Mucosa of descending colon (tissue), 3 donors: Measurements from ENCODE around the gene PCSK4. TPM values are rescaled to one million over a fixed set of nuclear protein-coding genes. Genes with fewer than 3 reads are reported as not detected.

Experiments used
- ATAC-seq: fragments of 200-7000 bp; cut with Tn5 transposase; one replicate; pipeline ENCODE4 v1.9.1; 2020; ENCODE audit warnings: mild to moderate bottlenecking, moderate library complexity
- DNase-seq, 3 donors: peaks; one replicate each; pipeline ENCODE4 v3.0.0-alpha.2; 2020
- H3K36me3 ChIP-seq: fragments of 200-600 bp; one replicate; pipeline ENCODE4 v1.8.0; 2021; ENCODE audit warnings: low read depth, mild to moderate bottlenecking
- H3K4me1 ChIP-seq: fragments of 200-600 bp; one replicate; pipeline ENCODE4 v1.8.0; 2021; ENCODE audit warnings: low read depth, mild to moderate bottlenecking
- H3K4me3 ChIP-seq: fragments of 200-600 bp; one replicate; pipeline ENCODE4 v1.8.0; 2021; ENCODE audit warnings: mild to moderate bottlenecking
- H3K9me3 ChIP-seq: fragments of 200-600 bp; one replicate; pipeline ENCODE4 v1.8.0; 2021; ENCODE audit warnings: mild to moderate bottlenecking
- intact Hi-C, 2 donors: fragments of 100-400 bp; cut with DNase I in 1 of 2; cut with micrococcal nuclease in 1 of 2; formaldehyde crosslinking; loops; one replicate each; pipeline versions ENCODE4 v1.11.0 to v1.11.1; 2022; cut with DNase I, micrococcal nuclease
- total RNA-seq, 3 donors: library from RNA; stranded (reverse); fragmentation: NEBNext Ultra II Directional in 2 of 3; extraction: Animal tissue kit (Norgen Biotek cat#: 25700) in 2 of 3; gene quantifications; one replicate each; pipeline versions ENCODE4 v1.2.1 to v1.2.4, GENCODE V29; 2021 to 2023
- TF ChIP-seq, protein P1 (sequence below): fragments of 200-600 bp; IDR thresholded peaks from one replicate; pipeline ENCODE4 v1.8.0; 2022; ENCODE audit warnings: antibody characterized with exemption, mild to moderate bottlenecking
- donor health status: DM: no; HTN: no; CAD: no; lungs with moderate emphysema.
- donor health status: DM: no; HTN: no; CAD: no.
- donor health status: DM: no; HTN: yes; CAD: no.

The PCSK4 gene
- total RNA-seq, 3 donors from 2014 or later, result 3.3 to 7.5 (median 4.9) TPM

- no peaks in the 10 kb centered on the region for H3K9me3 ChIP-seq
- H3K4me1 ChIP-seq, result peaks cover 20% of the 10 kb centered on the region
- DNase-seq (no peak), ATAC-seq (no peak)
- H3K36me3 ChIP-seq, result peaks cover 9% of the 10 kb centered on the region
- intact Hi-C loops, result no loop called here
- peak overlapping the region; percentile 90 for H3K4me3 ChIP-seq
- TF ChIP-seq, protein P1, sequence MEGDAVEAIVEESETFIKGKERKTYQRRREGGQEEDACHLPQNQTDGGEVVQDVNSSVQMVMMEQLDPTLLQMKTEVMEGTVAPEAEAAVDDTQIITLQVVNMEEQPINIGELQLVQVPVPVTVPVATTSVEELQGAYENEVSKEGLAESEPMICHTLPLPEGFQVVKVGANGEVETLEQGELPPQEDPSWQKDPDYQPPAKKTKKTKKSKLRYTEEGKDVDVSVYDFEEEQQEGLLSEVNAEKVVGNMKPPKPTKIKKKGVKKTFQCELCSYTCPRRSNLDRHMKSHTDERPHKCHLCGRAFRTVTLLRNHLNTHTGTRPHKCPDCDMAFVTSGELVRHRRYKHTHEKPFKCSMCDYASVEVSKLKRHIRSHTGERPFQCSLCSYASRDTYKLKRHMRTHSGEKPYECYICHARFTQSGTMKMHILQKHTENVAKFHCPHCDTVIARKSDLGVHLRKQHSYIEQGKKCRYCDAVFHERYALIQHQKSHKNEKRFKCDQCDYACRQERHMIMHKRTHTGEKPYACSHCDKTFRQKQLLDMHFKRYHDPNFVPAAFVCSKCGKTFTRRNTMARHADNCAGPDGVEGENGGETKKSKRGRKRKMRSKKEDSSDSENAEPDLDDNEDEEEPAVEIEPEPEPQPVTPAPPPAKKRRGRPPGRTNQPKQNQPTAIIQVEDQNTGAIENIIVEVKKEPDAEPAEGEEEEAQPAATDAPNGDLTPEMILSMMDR, result no peak
These were observed 51.2 kb downstream of the PCSK4 start for GRCh38 chr19:1438933-1439354.

GRCh38 chr19:1438035-1438932, 51.9 kb downstream of the PCSK4 start, which contains the start of gene RPS15:
Gene RPS15 (plus strand): TSS chr19:1438396. CDS start chr19:1438426, 30 bp downstream.
- TF ChIP-seq, protein P1, result peak; percentile 96
- no peaks in the 10 kb centered on the region for H3K9me3 ChIP-seq
- H3K36me3 ChIP-seq, result peaks cover 9% of the 10 kb centered on the region
- H3K4me3 ChIP-seq, result peak within 1 kb of the TSS; percentile 90
- intact Hi-C loops, result no loop called here
- peaks cover 20% of the 10 kb centered on the region for H3K4me1 ChIP-seq
- DNase-seq (peak; percentile 96 to 98 (median 97)), ATAC-seq (peak; percentile 97)

- no peaks in the 10 kb centered on the region for H3K9me3 ChIP-seq
- DNase-seq (no peak), ATAC-seq (no peak)
- TF ChIP-seq, protein P1, result no peak
- intact Hi-C loops, result no loop called here
- H3K4me1 ChIP-seq, result peaks cover 20% of the 10 kb centered on the region
- peaks cover 9% of the 10 kb centered on the region for H3K36me3 ChIP-seq
- H3K4me3 ChIP-seq, result no peak overlapping the region
These were observed 52.5 kb downstream of the PCSK4 start for GRCh38 chr19:1437609-1438008.

GRCh38 chr19:1435378-1435989, 54.7 kb downstream of the PCSK4 start:
- H3K4me3 ChIP-seq, result no peak overlapping the region
- DNase-seq, result no peak
- no peak for ATAC-seq
- TF ChIP-seq, protein P1, result no peak
- intact Hi-C loops, result no loop called here
- no peaks in the 10 kb centered on the region for H3K9me3 ChIP-seq
- peaks cover 4% of the 10 kb centered on the region for H3K36me3 ChIP-seq
- peaks cover 20% of the 10 kb centered on the region for H3K4me1 ChIP-seq

DNA sequence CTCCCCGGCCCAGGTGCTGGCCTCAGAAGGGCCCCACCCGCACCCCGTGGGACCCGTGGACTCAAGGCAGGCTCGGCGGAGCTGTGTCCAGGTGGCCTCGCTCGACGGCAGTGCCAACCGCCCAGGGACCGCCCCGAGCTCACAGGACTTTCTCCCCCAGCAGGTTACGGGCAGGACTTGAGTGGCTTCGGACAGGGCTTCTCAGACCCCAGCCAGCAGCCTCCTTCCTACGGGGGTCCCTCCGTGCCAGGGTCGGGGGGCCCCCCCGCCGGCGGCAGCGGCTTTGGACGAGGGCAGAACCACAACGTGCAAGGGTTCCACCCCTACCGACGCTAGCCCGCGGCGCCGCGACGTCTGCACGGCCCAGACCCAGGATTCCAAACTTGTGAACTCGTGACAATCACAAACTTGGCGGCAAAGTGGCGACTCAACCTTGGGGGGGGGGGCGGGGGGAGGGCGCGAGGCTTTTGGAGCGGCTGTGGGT, 55.5 kb downstream of the PCSK4 start:
- DNase-seq, result peak in 1 of 3 donors; percentile 52
- no peak for ATAC-seq
- H3K36me3 ChIP-seq, result peaks cover 6% of the 10 kb centered on the region
- intact Hi-C loops, result no loop called here
- no peaks in the 10 kb centered on the region for H3K9me3 ChIP-seq
- H3K4me3 ChIP-seq, result no peak overlapping the region
- TF ChIP-seq, protein P1, result no peak
- peaks cover 18% of the 10 kb centered on the region for H3K4me1 ChIP-seq
